Ovary (tissue), 9 donors: Measurements from ENCODE around the gene TBATA. TPM values are rescaled to one million over a fixed set of nuclear protein-coding genes. Genes with fewer than 3 reads are reported as not detected.

Experiments used
- DNase-seq, 5 donors: peaks; one replicate each; pipeline ENCODE4 v3.0.0-alpha.2; 2019 to 2020
- H3K27ac ChIP-seq, 2 donors: fragments of 200-600 bp; one replicate each; pipeline versions ENCODE4 v1.5.1 to v1.8.0; 2019 to 2022
- H3K27me3 ChIP-seq: fragments of 200-600 bp; one replicate; pipeline ENCODE4 v1.8.0; 2022
- H3K36me3 ChIP-seq: fragments of 200-600 bp; sonication (generic); one replicate; pipeline ENCODE4 v1.5.1; 2019
- H3K4me1 ChIP-seq: one replicate; pipeline ENCODE4 v1.8.1; 2013; ENCODE audit warnings: mild to moderate bottlenecking, moderate library complexity; ENCODE audit not compliant: insufficient read depth
- H3K4me3 ChIP-seq: fragments of 200-600 bp; sonication (generic); one replicate; pipeline ENCODE4 v1.5.1; 2017
- H3K9me3 ChIP-seq, 2 donors: fragments of 200-600 bp in 1 of 2; sonication (generic) in 1 of 2; one replicate each; pipeline versions ENCODE4 v1.5.1 to v1.8.1; 2013 to 2019; ENCODE audit warnings: mild to moderate bottlenecking in 1 of 2, moderate library complexity in 1 of 2
- EP300 ChIP-seq: sonication (generic); formaldehyde crosslinking; IDR thresholded peaks from one replicate; pipeline ENCODE4 v1.6.1; 2017; ENCODE audit warnings: antibody characterized with exemption
- POLR2A ChIP-seq: fragments of 450-650 bp; IDR thresholded peaks from one replicate; pipeline ENCODE4 v1.6.1; 2017; ENCODE audit warnings: antibody characterized with exemption, mild to moderate bottlenecking, moderate library complexity
- WGBS, 3 donors: extraction: QIAGEN DNeasy Blood & Tissue Kit in 1 of 3; methylation state at CpG; one replicate each; pipeline versions ENCODE4 v1.1.5 to v1.1.7; 2013 to 2017; 5-methylcytosine and 5-hydroxymethylcytosine counted together
- intact Hi-C, 4 donors: fragments of 100-400 bp; cut with DNase I; formaldehyde crosslinking; loops; one replicate each; pipeline versions ENCODE4 v1.11.0 to v1.15.1; 2022 to 2023
- polyA plus RNA-seq, 2 donors: library from polyadenylated mRNA; stranded (reverse); fragments of 200-250 nt in 1 of 2; fragments of 350-450 nt in 1 of 2; fragmentation: Illumina TruSeq in 1 of 2; extraction: RNeasy Lipid Tissue Mini Kit (QIAGEN cat#74804) in 1 of 2; gene quantifications; one replicate each; pipeline ENCODE4 v1.2.3, GENCODE V29; 2013 to 2014
- total RNA-seq, 7 donors: library from RNA; depleted of rRNA in 2 of 7; stranded (reverse); fragments of >200 nt in 2 of 7; fragmentation: NEBNext Ultra II Directional in 3 of 7; extraction: Animal tissue kit (Norgen Biotek cat#: 25700) in 3 of 7; gene quantifications; one replicate each; pipeline versions ENCODE4 v1.1.0 to v1.2.4, GENCODE V29; 2016 to 2023
- TF ChIP-seq, protein P1 (sequence below), 3 donors: fragments of 450-650 bp in 2 of 3; fragments of 200-600 bp in 1 of 3; IDR thresholded peaks; one replicate each; pipeline versions ENCODE4 v1.5.1 to v1.8.0; 2016 to 2022; ENCODE audit warnings: antibody characterized with exemption in 3 of 3, mild to moderate bottlenecking in 1 of 3
- donor health status: DM: no; HTN: no; CAD: no; lungs with moderate emphysema.
- donor health status: DM: no; HTN: no; CAD: no.
- donor health status: Bipolar disorder and iron deficiency.
- donor health status: DM: yes; HTN: yes; CAD: no.
- donor health status: DM: no; HTN: no; CAD: no.
- donor health status: DM: yes; HTN: yes; CAD: no.

The TBATA gene
- total and polyA plus RNA-seq, 9 donors, result not detected

DNA sequence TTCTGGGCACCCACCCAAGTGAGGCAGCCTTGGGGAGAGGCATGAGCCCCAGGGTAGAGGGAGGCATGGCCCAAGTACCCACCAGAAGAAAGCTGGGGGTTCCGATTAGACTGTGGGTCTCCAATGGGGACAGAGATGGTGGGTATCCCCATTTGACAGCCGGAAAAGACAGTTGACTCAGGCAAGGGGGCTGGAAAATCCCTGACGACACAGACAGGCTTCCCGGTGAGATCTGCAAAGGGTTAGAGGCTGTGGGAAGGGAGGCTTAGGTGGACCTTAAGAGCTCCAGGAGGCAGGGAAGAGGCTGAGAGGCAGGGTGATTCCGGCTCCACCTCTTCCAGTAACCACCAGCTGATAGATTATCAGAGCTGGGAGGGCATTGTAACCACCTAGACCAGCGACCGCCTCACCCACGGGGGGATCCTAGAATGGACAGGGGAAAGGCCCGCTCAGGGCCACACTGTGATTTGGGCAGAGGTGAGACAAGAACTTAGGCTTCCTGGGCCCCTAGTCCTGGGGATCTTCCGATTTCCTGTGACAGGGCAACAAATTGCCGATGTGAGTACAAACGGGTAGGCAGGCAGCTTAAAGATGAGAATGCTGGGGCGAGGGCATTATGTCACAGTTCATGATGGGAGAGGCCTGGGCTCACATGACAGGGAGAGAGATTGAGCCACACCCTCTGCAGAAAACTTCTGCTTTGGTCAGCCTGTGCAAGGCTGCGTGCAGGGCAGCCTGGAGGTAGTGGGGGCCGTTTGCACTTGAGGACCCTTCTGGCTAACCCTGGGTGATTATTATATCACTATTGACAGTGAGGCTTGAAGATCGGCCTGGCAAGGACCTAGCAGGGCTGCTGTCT is 5.4 kb downstream of the TBATA start:
- Histone ChIP-seq H3K4me3 (no peak overlapping the region), H3K4me1 (no peaks in the 10 kb centered on the region), H3K27me3 (no peaks in the 10 kb centered on the region), H3K27ac (no peak overlapping the region), H3K36me3 (no peaks in the 10 kb centered on the region), H3K9me3 (no peaks in the 10 kb centered on the region)
- DNase-seq, result peak in 1 of 5 donors; percentile 17
- 82 to 85% (median 85%) methylated on average over 16 of the region's 16 CpGs for WGBS, 3 donors
- intact Hi-C loops, result no loop called here
- TF ChIP-seq POLR2A, result no peak
- TF ChIP-seq EP300, result no peak
- TF ChIP-seq, protein P1, sequence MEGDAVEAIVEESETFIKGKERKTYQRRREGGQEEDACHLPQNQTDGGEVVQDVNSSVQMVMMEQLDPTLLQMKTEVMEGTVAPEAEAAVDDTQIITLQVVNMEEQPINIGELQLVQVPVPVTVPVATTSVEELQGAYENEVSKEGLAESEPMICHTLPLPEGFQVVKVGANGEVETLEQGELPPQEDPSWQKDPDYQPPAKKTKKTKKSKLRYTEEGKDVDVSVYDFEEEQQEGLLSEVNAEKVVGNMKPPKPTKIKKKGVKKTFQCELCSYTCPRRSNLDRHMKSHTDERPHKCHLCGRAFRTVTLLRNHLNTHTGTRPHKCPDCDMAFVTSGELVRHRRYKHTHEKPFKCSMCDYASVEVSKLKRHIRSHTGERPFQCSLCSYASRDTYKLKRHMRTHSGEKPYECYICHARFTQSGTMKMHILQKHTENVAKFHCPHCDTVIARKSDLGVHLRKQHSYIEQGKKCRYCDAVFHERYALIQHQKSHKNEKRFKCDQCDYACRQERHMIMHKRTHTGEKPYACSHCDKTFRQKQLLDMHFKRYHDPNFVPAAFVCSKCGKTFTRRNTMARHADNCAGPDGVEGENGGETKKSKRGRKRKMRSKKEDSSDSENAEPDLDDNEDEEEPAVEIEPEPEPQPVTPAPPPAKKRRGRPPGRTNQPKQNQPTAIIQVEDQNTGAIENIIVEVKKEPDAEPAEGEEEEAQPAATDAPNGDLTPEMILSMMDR (IDR thresholded peaks at IDR 0.05), result no peak

DNA sequence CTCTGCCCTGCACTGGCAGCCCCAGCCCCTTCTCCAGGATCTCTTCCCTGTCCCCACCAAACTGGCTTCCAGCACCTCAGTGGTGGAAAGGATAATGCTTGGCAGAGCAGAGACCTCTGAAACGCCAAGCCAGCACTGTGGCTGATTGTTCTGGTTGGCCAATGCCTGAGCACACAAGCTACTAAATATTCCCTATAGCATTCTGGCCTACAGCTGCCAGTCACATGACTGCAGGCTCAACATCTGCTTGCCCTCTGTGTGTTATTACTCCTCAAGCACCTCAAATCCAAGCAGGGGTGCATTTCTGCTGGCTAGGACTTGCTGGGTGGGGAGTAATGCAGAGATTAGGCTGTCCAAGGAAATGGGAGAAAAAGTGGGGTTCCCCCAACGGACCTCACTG is 6.1 kb downstream of the TBATA start:
- H3K4me3 ChIP-seq, result no peak overlapping the region
- no peaks in the 10 kb centered on the region for H3K4me1 ChIP-seq
- TF ChIP-seq, protein P1 (IDR thresholded peaks at IDR 0.05), result no peak
- TF ChIP-seq EP300 (no peak), POLR2A (no peak)
- H3K36me3 ChIP-seq, result no peaks in the 10 kb centered on the region
- H3K27me3 ChIP-seq, result no peaks in the 10 kb centered on the region
- DNase-seq, result no peak
- intact Hi-C loops, result no loop called here
- no peak overlapping the region for H3K27ac ChIP-seq
- WGBS, 3 donors, result 48 to 69% (median 68%) methylated on average over 2 of the region's 2 CpGs
- H3K9me3 ChIP-seq, result no peaks in the 10 kb centered on the region

DNA sequence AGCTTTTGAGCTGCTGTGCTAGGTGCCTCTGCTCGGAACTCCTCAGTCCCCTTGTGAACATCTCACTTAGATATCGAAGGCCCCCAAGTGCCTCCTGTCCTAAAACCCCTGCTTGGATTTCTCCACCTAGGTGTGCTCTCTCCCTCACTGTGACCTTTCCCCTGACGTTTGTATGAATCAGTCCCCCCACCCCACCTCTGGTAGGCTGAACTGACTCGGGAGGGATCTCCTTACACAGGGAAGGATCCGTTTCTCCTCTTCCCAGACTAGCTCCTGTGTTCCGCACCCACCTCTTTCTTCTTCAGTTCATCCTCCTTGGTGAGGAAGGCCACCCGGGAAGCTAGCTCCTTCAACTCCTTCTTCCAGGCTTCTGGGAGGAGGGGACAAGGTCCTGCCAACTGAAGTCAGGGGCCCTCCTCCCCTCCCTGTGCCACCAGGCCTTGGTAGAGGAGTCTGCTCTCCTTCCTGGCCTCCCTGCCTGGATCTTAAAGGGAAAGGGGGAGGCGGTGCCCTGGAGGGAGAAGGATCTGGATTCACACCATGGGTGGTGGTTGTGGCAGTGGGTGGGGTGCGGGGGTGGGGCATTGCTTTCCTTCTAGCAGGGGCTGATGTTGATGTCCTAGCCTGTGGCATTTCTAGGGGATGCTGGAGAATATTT is 6.8 kb downstream of the TBATA start:
- no peaks in the 10 kb centered on the region for H3K9me3 ChIP-seq
- intact Hi-C loops, result no loop called here
- no peaks in the 10 kb centered on the region for H3K36me3 ChIP-seq
- no peak overlapping the region for H3K4me3 ChIP-seq
- no peaks in the 10 kb centered on the region for H3K4me1 ChIP-seq
- H3K27me3 ChIP-seq, result no peaks in the 10 kb centered on the region
- 68 to 75% (median 73%) methylated on average over 9 of the region's 9 CpGs for WGBS, 3 donors
- no peak for TF ChIP-seq EP300
- TF ChIP-seq, protein P1 (IDR thresholded peaks at IDR 0.05), result no peak
- no peak overlapping the region for H3K27ac ChIP-seq
- no peak for DNase-seq

DNA sequence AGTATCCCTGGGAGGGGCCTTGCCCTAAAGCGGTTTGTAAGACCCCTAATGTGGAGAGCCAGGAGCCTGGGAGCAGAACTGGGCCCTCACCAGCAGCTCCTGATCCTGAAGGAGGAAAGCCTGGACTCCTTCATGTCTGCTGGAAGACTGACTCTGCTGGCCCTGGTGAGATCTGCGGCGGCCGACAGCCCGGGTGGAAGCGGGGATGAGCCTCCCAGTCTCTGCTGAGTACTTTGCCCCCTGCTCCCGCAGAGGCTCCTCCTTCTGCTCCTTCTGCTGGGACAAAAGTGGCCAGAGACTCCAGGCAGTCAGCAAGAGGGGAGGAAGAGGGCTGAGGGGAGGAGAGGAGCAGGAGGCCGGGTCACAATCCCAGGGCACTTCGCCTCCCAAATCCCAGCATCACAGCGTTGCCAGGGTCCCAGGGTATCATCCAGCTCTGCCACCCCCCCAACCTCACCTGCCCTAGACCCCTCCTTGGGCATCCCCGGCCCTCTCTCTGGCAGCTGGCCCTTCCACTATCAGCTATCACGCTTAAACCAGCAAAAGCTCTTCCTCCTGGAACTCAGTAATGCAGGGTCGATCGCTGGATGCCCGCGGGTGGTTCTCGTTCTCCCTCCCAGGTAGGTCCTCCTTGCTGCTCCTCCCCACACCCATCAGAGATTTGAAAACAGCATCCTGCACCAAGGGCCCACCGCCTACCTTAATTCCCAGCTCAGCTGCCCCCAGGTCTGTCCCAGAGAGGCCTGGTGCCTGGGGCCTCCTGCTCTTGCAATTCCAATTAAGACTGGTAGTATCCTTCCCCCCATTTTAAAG is 7.9 kb downstream of the TBATA start:
- intact Hi-C loops, result no loop called here
- Histone ChIP-seq H3K27me3 (no peaks in the 10 kb centered on the region), H3K27ac (no peak overlapping the region), H3K4me1 (no peaks in the 10 kb centered on the region), H3K36me3 (no peaks in the 10 kb centered on the region), H3K4me3 (no peak overlapping the region), H3K9me3 (no peaks in the 10 kb centered on the region)
- WGBS, 3 donors, result 88 to 91% (median 88%) methylated on average over 18 of the region's 18 CpGs
- TF ChIP-seq POLR2A, result no peak
- TF ChIP-seq, protein P1 (IDR thresholded peaks at IDR 0.05), result no peak
- TF ChIP-seq EP300, result no peak
- DNase-seq, result peak in 1 of 5 donors; percentile 19
